Chondrocyte (in vitro differentiated cells): ENCODE results near the gene LRP3. TPM values are rescaled to one million over a fixed set of nuclear protein-coding genes. Genes with fewer than 3 reads are reported as not detected.
A peak's percentile ranks its signal among the peaks of the same experiment; 100 is the strongest.

Source experiments
- DNase-seq: peaks from one replicate; pipeline ENCODE4 v3.0.0; 2021; ENCODE audit warnings: mixed read lengths, low spot score
- H3K27ac Mint-ChIP-seq: one replicate; pipeline ENCODE4 v1.8.0; 2021; ENCODE audit warnings: mild to moderate bottlenecking, moderate library complexity, mixed read lengths; ENCODE audit not compliant: unreplicated experiment
- H3K27me3 Mint-ChIP-seq: 2 replicates; pipeline ENCODE4 v1.8.0; 2021; ENCODE audit warnings: low read depth, mixed read lengths
- H3K36me3 Mint-ChIP-seq: 2 replicates; pipeline ENCODE4 v1.8.0; 2021; ENCODE audit warnings: low read depth, mixed read lengths
- H3K4me1 Mint-ChIP-seq: 2 replicates; pipeline ENCODE4 v1.8.0; 2021; ENCODE audit warnings: low read depth, mild to moderate bottlenecking, mixed read lengths
- H3K4me3 Mint-ChIP-seq: one replicate; pipeline ENCODE4 v1.8.0; 2021; ENCODE audit warnings: mild to moderate bottlenecking, moderate library complexity, mixed read lengths; ENCODE audit not compliant: unreplicated experiment
- H3K9me3 Mint-ChIP-seq: 2 replicates; pipeline ENCODE4 v1.8.0; 2021; ENCODE audit warnings: low read depth, mixed read lengths
- CTCF ChIP-seq: fragments of 200-600 bp; sonication (generic); IDR thresholded peaks from 2 replicates; pipeline ENCODE4 v1.5.0; 2021; ENCODE audit warnings: antibody characterized with exemption, mild to moderate bottlenecking, moderate library complexity
- total RNA-seq: library from RNA; stranded (reverse); gene quantifications from 3 replicates; pipeline ENCODE4 v1.2.1, GENCODE V29; 2021

The LRP3 gene
- total RNA-seq, 1 donor from 2014 or later = 33.2 TPM

DNA sequence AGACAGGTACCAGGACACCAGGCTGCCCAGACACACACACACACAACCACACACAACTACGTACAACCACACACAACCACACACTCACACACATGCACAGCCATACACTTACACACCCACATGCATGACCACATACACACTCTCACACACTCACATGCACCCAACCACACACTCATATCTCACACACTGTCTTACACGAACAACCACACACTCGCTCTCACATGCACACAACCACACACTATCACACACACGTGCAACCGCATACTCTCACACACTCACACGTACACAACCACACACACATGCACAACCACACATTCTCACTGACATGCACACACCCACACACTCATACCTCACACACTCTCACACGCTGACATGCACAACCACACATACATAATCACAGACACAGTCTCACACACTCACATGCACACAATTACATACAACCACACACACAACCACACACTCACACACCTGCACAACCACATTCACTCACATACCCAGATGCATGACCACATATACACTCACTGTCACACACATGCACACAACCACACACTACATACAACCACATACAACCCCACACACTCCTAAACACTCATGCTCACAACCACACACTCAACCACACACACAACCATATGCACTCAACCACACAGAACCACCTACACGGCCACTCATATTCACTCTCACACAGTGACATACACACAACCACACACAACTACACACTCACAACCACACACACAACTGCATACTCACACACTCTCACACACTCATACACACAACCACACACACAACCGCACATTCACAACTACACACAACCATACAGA lies 39.1 kb downstream of the LRP3 start:
- Mint-ChIP-seq H3K36me3 (peaks cover 7% of the 10 kb centered on the region), H3K4me3 (no peak overlapping the region), H3K9me3 (peaks cover 6% of the 10 kb centered on the region), H3K4me1 (no peaks in the 10 kb centered on the region), H3K27ac (no peak overlapping the region), H3K27me3 (peaks cover 20% of the 10 kb centered on the region)
- no peak for TF ChIP-seq CTCF
- DNase-seq = peak; percentile 1

- peak; percentile 56 for DNase-seq
- peaks cover 18% of the 10 kb centered on the region for H3K27me3 Mint-ChIP-seq
- TF ChIP-seq CTCF = no peak
- no peak overlapping the region for H3K4me3 Mint-ChIP-seq
- H3K9me3 Mint-ChIP-seq = no peaks in the 10 kb centered on the region
- H3K4me1 Mint-ChIP-seq = no peaks in the 10 kb centered on the region
- H3K36me3 Mint-ChIP-seq = peaks cover 2% of the 10 kb centered on the region
- H3K27ac Mint-ChIP-seq = no peak overlapping the region
Observed at GRCh38 chr19:33234092-33234491, 40.0 kb downstream of the LRP3 start.

- Mint-ChIP-seq H3K36me3 (peaks cover 2% of the 10 kb centered on the region), H3K4me1 (no peaks in the 10 kb centered on the region), H3K27me3 (peaks cover 18% of the 10 kb centered on the region), H3K27ac (no peak overlapping the region), H3K9me3 (no peaks in the 10 kb centered on the region), H3K4me3 (no peak overlapping the region)
- peak; percentile 48 for DNase-seq
- TF ChIP-seq CTCF = no peak
Observed at GRCh38 chr19:33234736-33235135, 40.6 kb downstream of the LRP3 start.

DNA sequence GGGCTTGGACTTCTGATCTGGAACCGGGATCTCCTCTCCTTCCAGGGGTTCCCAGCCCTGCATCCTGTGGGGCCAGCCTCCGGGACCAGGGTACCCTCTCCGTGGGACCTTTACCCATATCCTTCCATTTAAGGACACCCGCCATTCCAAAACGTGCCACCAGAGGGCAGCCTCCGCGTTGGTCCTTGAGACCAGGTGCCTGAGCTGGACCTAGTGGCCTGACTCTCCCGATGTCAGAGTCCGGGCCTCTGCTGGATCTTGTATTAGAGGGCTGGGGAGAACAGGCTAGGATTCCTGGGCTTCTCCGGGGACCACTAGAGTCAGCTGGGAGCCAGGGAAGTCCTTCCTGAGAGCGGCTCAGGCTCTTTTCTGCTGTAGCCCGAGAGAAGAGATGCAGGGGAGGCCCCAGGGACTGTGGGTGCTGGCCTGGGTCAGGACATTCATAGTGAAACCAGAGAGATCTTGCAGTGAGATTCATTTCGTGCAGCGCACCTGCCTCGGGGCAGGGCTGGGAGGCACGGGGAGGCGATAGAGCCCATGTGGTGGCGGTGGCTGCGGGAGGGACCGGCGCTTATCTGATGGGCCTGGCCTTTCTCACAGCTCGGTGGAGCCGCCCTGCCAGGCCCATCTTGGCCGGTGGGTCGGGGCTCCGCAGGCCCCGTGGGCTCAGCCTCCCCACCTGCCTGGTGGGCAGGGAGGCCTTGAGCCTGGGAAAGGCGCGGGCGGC lies 41.3 kb downstream of the LRP3 start:
- peaks cover 18% of the 10 kb centered on the region for H3K27me3 Mint-ChIP-seq
- no peak for DNase-seq
- no peak overlapping the region for H3K4me3 Mint-ChIP-seq
- no peaks in the 10 kb centered on the region for H3K9me3 Mint-ChIP-seq
- H3K27ac Mint-ChIP-seq = no peak overlapping the region
- TF ChIP-seq CTCF = peak; percentile 92
- peaks cover 2% of the 10 kb centered on the region for H3K36me3 Mint-ChIP-seq
- H3K4me1 Mint-ChIP-seq = no peaks in the 10 kb centered on the region

- H3K27me3 Mint-ChIP-seq = peaks cover 14% of the 10 kb centered on the region
- no peaks in the 10 kb centered on the region for H3K4me1 Mint-ChIP-seq
- H3K36me3 Mint-ChIP-seq = no peaks in the 10 kb centered on the region
- no peak overlapping the region for H3K27ac Mint-ChIP-seq
- TF ChIP-seq CTCF = no peak
- no peaks in the 10 kb centered on the region for H3K9me3 Mint-ChIP-seq
- no peak overlapping the region for H3K4me3 Mint-ChIP-seq
- no peak for DNase-seq
Observed at GRCh38 chr19:33235996-33236350, 41.8 kb downstream of the LRP3 start.
